ENCODE measurements around the gene ODF2L. TPM values are rescaled to one million over a fixed set of nuclear protein-coding genes. Genes with fewer than 3 reads are reported as not detected.

Gene ODF2L
- total and polyA plus RNA-seq, 9 of the 15 experiments (the other 6 are each of a cell fraction or from before 2014, with no cell fraction given), result 2.2 to 6.0 (median 4.7) TPM

GRCh38 chr1:86395751-86396497 lies at the start of gene ODF2L (continued):
- TF ChIP-seq THRB (CRISPR knock-in tag; conservative IDR thresholded peaks at IDR 0.05), result no peak

- in situ Hi-C loops (cut with MboI), result no loop called here
- TF ChIP-seq DPF2 (IDR thresholded peaks at IDR 0.05) (no peak), SUPT5H (IDR thresholded peaks at IDR 0.05) (no peak), HINFP (tag; conservative IDR thresholded peaks at IDR 0.05; ENCODE audit: low read depth) (no peak), TAF9B (IDR thresholded peaks at IDR 0.05; ENCODE audit: partially characterized antibody) (no peak), KAT8 (IDR thresholded peaks at IDR 0.05; ENCODE audit: low read depth) (no peak), SIN3A (IDR thresholded peaks at IDR 0.05; ENCODE audit: borderline replicate concordance in 2 of 2, control insufficient read depth in 1 of 2, low read depth in 2 of 2, low read length in 2 of 2) (no peak), SRSF3 (IDR thresholded peaks at IDR 0.05; ENCODE audit: insufficient read depth, low read length) (no peak)
- TF ChIP-seq, protein P1, sequence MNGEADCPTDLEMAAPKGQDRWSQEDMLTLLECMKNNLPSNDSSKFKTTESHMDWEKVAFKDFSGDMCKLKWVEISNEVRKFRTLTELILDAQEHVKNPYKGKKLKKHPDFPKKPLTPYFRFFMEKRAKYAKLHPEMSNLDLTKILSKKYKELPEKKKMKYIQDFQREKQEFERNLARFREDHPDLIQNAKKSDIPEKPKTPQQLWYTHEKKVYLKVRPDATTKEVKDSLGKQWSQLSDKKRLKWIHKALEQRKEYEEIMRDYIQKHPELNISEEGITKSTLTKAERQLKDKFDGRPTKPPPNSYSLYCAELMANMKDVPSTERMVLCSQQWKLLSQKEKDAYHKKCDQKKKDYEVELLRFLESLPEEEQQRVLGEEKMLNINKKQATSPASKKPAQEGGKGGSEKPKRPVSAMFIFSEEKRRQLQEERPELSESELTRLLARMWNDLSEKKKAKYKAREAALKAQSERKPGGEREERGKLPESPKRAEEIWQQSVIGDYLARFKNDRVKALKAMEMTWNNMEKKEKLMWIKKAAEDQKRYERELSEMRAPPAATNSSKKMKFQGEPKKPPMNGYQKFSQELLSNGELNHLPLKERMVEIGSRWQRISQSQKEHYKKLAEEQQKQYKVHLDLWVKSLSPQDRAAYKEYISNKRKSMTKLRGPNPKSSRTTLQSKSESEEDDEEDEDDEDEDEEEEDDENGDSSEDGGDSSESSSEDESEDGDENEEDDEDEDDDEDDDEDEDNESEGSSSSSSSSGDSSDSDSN (IDR thresholded peaks at IDR 0.05; ENCODE audit: borderline replicate concordance in 1 of 2, low read depth in 2 of 2, low read length in 2 of 2), result no peak
These were observed 49.8 kb upstream of the ODF2L start for GRCh38 chr1:86445919-86446318.

More at GRCh38 chr1:86445919-86446318, 49.8 kb upstream of the ODF2L start:
- Histone ChIP-seq H3K79me2 (ENCODE audit: control insufficient read depth, insufficient read depth, low read length) (no peaks in the 10 kb centered on the region), H3K4me1 (replicated peaks in 1 of 2; ENCODE audit: control insufficient read depth in 2 of 2, insufficient read depth in 2 of 2, low read length in 2 of 2) (peaks cover 0 to 10% of the 10 kb centered on the region in 2 experiments; a peak in 2 of 5 replicates), H3K9me1 (ENCODE audit: control insufficient read depth, insufficient read depth, low read length) (no peaks in the 10 kb centered on the region), H3K4me3 (no peak overlapping the region), H2AFZ (ENCODE audit: low read depth, low read length) (no peak overlapping the region), H4K20me1 (replicated peaks; ENCODE audit: control insufficient read depth, insufficient read depth, low read length) (no peaks in the 10 kb centered on the region), H3K4me2 (ENCODE audit: insufficient read depth, low read length) (no peak overlapping the region), H3K27ac (ENCODE audit: extremely low read depth, low read depth, low read length) (no peak overlapping the region), H3K9ac (ENCODE audit: insufficient read depth in 1 of 2, low read depth in 2 of 2, low read length in 2 of 2) (no peak overlapping the region), H3K9me3 (replicated peaks; ENCODE audit: control insufficient read depth, insufficient read depth, low read depth, low read length) (no peaks in the 10 kb centered on the region), H3K36me3 (ENCODE audit: control insufficient read depth, insufficient read depth, low read length) (no peaks in the 10 kb centered on the region), H3K27me3 (ENCODE audit: control insufficient read depth in 2 of 2, insufficient read depth in 2 of 2, low read length in 2 of 2) (no peaks in the 10 kb centered on the region)
- FAIRE-seq (no peak), ATAC-seq (peak; percentile 62), DNase-seq (ENCODE audit: extremely low read depth in 1 of 4, low spot score in 3 of 4) (no peak)
- intact Hi-C loops (cut with micrococcal nuclease), result no loop called here
- 67% methylated on average over 1 of the region's 1 CpG for WGBS (ENCODE audit: insufficient coverage, low coverage, missing lambda C conversion rate)
- POLR2A ChIA-PET, result no interaction called here
- no TSS peak for BruUV-seq (replicated peaks)
- CTCF ChIA-PET (ENCODE audit: low intra/inter-chr PET ratio), result no interaction called here
